T-helper 2 cell (primary cell): ENCODE data around the gene DIPK1A.

Experiments
- DNase-seq, 5 experiments: peaks; one replicate each; pipeline versions ENCODE4 v3.0.0 to v3.0.0-alpha.2; 2012 to 2022

The DIPK1A gene

DNA sequence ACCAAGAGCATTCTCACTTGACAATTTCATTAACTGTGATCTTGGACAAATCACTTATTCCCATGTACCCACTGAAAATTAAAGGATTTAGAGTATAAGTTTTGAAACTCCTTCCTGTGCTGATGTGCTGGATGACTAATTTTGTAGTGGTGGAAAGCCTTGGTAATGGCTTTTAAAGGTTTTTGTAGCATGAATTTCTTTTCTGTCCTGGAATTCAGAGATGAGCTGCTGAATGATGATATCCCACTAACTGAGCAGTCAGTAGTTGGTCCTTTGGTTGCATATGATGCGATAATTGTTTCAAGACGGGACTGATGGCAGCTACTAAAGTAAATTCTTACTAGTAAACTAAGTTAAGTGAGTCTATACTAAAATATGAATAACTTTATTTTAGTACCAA, 124.2 kb downstream of the DIPK1A start:
- no peak for DNase-seq

DNA sequence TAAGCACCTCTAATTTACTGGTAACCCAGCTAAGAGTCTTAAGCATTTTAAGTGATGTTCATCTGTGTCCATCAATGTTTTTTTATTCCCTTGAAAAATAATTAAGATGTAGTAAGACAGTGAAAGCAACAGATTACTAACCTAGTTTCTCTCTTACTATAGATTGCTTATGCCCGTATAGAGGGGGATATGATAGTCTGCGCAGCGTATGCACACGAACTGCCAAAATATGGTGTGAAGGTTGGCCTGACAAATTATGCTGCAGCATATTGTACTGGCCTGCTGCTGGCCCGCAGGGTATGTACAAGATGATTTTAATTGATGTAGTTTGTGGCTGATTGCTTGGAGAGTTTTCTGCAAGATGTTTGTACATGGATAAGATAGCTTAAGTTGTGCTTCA, 126.6 kb downstream of the DIPK1A start:
- peak in 1 of 5 experiments; percentile 55 for DNase-seq

DNA sequence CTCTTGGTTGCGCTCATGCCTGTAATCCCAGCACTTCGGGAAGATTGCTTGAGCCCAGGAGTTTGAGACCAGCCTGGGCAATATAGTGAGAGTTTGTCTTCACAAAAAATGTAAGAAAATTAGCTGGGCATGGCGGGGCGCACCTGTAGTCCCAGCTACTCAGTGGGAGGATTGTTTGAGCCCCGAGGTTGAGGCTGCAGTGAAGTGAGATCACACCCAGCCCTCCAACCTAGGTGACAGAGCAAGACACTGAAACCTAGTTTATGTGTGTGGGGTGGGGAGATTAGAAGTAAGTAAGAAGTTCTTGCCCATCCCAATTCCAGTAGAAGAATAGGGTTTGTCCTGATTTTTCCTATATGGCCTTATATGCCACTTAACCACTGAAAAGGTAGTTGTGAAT, 127.4 kb downstream of the DIPK1A start:
- DNase-seq: peak in 1 of 5 experiments; percentile 32

DNA sequence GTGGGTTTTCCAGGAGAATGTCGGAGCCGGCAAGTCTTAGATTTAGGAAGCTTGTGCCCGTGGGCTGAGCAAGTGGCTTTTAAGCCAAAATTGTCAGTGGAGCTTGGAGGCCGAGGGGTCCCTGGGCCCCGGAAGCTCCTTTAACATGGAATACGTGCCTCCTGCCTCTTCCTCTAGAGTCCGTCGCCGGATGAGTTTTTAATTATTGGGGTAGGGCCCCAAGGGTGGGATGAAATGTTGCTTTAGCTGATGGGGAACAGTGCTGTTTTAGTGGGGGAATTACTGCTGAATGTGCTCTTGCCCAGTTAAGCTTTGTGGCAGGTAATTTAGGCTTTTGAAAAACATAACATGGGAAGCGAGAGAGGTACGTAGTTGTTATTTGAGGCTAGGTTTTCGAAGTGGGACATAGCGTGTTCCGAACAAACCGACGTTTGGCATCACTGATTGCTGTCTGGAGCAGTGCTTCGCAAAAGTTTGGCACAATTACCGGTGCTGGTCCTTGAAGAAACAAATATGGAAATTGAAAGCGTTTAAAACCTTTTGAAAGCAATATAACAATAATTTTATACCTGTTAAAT, 128.6 kb downstream of the DIPK1A start:
- DNase-seq: peak in 1 of 5 experiments; percentile 30

DNA sequence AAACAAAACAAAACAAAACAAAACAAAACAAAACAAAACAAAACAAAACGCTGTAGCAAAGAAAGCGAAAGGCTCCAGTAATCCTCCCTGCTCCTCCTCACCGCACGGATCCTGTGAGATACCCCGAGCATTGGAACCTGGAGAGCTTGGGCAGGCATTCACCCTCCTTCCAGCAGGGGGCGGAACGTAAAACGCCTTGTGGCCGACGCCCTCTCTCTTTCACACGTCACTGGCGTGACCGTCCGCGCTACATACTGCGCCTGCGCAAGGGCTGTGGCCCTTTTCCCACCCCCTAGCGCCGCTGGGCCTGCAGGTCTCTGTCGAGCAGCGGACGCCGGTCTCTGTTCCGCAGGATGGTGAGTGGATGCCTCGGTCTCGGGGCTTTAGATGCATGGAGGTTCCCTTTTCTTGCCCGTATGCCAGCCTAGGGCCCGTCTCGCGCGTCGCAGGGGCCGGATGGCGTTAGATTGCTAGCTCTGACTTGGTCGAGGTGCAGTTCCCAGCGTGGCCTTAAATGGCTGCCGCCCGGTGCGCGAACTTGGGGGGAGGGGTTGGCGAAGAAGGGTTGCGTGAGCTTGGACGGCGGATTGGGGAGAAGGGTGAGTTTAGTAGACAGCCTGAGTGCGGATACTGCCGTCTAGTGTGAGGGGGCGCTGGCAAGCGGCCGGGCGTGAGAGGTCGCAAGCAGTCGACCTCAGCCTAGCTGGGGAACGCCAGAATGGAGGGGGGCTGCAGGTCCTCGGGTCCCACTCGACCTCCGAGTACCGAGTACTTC, 129.3 kb downstream of the DIPK1A start, which contains the start of gene RPL5:
TSS of gene RPL5 (plus strand) at position 279 of the 775 bp plus-strand sequence. CDS start at position 354, 75 bp downstream.
- DNase-seq: peak; percentile 91 to 98 (median 95)

DNA sequence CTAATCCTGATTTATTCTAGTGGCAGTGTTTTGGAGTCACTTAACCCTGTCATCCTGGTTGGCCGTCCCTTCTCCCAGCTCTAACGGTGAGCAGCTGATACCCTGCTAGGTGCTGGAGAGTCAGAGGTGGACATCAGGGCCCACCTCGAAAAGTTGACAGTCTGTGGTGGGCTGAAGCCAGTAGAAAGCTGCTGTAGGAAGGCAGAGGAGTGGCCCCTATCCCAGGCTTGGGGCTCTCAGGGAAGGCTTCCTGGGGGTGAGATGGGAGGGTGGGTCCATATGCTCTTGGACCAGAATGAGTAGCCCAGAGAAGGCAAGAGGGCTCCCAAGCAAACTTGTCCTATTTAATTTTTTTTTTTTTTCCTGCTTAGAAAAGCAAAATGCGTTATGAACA, 129.9 kb downstream of the DIPK1A start:
- DNase-seq: no peak

DNA sequence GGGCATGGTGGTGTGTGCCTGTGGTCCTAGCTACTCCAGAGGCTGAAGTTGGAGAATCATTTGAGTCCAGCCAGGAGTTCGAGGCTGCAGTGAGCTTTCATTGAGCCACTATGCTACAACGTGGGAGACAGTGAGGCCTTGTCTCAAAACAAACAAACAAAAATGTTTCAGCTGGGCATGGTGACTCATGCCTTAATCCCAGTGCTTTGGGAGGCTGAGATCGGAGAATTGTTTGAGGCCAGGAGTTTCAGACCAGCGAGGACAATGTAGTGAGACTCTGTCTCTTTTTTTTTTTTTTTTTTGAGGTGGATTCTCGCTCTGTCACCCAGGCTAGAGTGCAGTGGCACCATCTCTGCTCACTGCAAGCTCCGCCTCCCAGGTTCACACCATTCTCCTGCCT, 134.5 kb downstream of the DIPK1A start:
- no peak for DNase-seq

DNA sequence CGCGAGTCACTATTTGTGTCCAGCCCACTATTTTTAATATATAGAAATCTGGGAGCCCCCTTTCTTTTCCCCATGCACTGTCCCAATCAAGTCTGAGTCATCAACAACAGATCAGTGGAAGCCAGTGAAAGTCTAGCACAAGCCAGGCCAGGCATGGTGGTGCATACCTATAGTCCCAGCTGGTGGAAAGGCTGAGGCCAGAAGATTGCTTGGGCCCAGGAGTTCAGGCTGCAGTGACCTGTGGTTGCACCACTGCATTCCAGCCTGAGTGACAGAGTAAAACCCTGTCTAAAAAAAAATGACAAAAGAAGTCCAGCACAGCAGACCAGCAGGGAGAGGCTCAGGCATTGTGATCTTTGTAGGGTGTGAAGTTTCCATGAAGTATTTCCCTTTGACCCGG, 138.4 kb downstream of the DIPK1A start:
- DNase-seq: no peak

DNA sequence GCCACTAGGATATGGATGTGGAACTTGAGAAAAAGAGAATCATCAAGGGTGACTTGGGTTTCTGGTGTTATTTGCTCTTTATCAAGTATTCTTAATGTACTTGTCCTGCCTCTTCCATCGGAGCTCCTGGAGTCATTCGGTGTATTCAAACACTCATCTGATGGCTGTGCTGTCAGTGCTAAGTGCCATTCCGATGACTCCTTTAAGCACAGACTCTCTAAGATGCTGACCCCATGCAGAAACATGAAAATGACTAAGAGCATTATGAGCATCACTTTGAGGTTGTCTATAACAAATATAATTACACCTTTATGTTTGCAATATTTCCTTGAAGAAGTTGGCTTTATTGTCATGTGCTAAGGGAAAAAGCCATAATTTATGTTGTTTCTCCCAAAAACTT, 140.7 kb downstream of the DIPK1A start:
- no peak for DNase-seq

DNA sequence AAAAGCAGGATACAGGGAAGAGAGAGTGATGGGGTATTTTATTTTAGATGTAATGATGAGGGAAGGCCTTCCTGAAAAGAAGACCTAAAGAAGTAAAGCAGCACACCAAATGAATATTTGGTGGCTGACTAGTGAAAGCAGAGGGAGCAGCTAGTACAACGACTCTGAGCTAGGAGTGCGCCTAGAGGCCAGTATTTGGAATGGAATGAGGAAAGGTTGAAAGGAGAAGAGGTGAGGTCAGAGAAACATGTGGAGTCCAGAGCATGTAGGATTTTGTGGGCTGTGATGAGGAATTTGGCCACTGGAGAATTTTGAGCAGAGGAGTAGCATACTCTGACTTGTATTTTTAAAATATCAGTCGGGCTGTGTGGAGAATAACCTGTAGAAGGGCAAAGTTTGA, 141.2 kb downstream of the DIPK1A start:
- DNase-seq: no peak

DNA sequence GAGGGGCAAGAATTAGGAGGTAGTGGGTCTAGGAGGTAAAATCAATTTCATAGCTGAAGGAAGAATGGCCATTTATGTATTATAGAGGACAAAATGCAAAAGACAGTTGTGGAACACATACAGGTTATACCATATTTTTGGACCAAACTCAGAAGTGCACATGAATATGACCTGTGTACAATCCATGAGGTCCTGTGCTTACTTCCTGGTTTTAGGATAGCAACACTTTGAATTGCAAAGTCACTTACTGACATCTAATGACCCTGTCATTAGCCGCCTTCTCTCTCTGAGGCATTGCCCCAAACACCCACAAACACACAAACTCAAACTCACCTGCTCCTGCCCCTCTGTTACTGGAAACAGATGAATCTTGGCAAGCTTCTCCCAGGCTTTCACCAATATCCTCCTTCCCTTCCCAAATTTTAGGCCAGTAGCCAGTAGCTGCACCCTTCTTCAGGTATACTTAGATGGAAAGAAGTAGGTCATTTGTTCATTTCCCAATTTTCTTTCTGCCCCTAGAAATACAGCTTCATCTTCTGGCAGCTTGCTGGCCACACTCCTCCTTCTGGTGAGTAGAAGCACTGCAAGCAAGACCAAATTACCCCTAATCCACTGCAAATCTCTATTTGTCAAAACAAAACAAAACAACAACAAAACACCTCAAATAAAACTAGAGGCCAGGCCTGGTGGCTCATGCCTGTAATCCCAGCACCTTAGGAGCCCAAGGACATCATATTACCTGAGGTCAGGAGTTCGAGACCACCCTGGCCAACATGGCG, 143.1 kb downstream of the DIPK1A start:
- DNase-seq: peak in 1 of 5 experiments; percentile 50

DNA sequence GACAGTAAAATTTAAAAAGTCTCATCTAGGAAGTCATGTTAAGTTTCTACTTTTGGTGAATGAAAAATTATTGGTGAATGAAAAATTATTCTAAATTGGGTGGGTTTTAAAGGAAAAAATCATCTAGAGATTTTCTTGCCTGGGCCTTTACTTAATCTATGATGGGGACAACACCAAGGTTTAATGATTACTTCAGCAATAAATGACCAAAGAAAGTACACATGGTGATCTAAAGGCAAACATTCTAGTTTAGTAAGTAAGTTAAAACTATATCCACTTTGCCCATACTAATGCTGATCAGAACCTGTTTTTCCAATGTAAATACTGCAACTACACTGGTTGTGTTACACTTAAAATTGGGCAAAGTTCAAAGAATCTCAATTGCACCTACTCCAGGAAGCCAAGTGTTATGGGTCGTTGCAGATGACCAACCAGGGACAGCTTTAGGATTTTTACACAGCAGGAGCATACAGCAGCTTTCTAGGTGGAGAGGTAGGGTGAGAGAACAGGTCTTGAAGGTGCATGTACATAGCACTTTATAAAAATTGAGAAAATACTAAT, 144.0 kb downstream of the DIPK1A start:
- no peak for DNase-seq

DNA sequence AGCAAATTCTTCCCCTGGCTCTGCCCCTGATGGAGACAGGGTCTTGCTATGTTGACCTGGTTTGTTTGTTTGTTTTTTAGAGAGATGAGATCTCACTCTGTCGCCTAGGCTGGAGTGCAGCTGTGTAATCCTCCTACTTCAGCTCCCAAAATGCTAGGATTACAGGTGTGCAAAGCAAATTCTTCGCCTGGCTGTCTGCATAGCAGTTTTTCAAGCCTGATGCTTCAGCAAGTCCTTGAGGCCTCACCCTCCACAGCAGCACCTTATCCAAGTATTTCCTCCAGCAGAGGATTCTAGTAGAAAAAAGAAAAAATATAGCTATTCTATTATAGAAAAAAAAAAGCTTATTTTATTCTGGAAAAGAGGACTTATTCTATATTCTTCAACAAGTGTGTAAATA, 144.5 kb downstream of the DIPK1A start:
- DNase-seq: no peak

DNA sequence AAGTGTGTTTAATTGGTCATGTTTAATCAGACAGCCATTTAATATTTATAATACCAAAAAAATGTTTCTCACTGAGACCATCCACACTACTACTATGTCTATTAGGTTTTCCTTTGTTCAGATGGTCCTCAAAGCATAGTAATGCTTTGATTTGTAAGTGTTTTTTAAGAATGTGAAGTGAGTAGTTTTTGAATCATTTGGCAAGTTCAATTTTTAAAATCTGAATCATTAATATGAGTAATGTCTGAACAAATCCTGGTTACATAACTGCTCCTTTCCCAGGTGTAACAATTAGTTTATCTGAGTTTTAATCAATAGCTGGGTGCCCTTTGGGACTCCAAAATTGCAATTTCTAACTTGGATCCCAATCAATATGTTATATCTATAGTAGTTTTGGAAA, 152.9 kb downstream of the DIPK1A start:
- no peak for DNase-seq

DNA sequence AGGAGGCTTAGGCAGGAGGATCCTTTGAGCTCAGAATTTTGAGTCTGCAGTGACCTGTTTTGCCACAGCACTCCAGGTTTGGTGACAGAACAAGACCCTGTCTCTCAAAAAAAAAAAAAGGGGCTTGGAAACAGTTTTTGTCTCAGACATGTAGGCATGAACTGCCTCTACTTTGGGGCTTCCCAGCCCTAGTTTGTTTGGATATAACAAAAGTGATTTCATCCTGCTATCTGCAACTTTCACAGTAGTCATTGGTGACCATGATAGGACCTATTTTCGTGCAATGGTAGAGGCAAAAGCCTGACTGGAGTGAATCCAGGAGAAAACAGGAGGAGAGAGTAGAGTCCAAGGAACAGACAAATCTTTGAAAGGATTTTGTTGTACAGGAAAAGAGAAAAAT, 156.0 kb downstream of the DIPK1A start:
- no peak for DNase-seq

DNA sequence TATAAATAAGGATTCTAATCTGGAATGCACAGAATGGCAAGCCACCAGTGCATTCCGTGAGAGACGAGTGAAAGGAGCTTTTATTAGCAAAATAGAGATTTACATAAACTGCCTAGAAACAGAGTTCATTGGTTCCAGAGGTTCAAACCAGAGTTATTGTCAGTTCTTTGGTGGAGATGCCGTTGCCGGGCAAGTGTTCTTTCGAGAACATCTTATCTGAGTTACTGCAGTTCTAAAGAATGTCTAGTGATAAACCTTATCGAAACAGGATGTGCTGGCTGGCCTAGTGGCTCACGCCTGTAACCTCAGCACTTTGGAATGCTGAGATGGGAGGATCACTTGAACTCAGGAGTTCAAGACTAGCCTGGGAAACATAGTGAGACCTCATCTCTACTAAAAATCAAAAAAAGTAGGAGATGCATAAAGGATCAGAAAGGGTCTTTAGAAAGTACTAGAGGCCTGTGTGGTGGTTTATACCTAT, 156.5 kb downstream of the DIPK1A start:
- peak in 1 of 5 experiments; percentile 80 for DNase-seq

DNA sequence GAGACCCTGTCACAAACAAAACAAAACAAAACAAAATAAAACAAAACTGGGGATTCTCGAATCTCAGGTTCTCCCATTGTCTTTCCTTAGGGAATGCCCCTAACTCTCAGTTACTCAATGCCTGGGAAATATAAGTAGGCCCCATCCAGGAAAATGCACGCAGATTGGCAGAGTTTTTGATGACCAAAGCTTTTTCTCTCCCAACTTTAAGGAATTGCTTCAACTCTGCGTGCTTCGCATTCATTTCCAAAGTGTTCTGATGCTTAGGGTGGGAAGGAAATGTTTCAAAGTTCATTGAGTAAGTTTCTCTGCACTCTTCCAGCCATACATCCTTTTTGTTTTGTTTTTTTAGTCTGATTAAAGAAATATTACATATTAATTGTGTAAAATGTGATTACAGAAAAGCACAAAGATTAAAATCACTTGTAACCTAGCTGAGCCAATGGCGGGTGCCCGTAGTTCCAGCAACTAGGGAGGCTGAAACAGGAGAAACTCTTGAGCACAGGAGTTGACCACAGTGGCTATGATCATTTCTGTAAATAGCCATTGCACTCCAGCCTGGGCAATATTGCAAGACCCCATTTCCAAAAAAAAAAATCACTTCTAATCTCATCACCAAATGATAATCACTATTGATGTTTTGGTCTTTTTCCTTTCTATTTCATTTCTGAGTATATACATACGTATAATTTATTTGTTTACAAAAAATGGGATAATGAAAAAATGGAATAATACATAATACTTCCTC, 157.9 kb downstream of the DIPK1A start:
- no peak for DNase-seq

DNA sequence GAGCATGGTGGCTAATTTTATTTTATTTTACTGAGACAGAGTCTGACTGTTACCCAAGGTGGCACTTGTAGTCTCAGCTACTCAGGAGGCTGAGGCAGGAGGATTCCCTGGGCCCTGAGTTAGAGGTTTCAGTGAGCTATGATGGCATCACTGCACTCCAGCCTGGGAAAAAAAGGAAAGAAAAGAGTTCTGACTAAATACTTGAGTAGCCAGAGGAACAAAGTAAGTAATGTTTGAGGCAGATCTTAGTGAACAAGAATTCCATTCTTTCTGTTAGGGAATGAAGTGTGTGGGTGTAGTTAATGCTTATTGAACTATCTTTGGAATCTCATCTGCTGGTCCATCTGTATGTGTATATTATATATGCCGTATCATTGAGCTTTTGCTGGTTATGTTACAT, 163.3 kb downstream of the DIPK1A start:
- no peak for DNase-seq

DNA sequence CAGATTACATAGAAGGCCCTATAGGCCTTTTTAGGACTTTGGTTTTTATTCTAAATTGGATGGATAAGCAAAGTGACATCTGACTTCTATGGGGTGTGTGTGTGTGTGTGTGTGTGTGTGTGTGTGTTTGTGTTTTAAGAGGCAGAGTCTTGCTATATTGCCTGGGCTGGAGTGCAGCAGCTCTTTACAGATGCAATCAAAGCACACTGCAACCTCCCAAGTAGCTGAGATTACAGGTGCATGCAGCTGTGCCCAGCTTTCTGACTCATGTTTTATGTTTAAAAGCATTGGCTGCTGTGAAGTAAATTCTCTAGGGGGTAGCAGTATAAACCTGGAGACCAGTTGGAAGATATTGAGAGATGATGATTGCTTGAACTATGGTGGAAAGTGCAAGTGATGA, 164.0 kb downstream of the DIPK1A start:
- DNase-seq: no peak

DNA sequence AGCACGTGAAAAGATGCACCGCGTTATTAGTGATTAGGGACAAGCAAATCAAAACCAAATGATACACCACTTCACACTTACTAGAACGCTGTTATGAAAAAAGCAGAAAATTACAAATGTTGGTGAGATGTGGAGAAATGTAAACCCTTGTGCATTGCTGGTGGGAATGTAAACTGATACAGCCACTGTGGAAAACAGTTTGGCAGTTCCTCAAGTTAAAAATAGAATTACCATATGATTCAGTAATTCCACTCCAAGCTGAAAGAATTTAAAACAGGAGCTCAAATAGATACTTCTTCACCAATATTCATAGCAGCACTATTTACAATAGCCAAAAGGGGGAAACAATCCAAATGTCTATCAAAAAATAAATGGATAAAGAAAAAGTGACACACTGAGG, 166.1 kb downstream of the DIPK1A start:
- DNase-seq: no peak

DNA sequence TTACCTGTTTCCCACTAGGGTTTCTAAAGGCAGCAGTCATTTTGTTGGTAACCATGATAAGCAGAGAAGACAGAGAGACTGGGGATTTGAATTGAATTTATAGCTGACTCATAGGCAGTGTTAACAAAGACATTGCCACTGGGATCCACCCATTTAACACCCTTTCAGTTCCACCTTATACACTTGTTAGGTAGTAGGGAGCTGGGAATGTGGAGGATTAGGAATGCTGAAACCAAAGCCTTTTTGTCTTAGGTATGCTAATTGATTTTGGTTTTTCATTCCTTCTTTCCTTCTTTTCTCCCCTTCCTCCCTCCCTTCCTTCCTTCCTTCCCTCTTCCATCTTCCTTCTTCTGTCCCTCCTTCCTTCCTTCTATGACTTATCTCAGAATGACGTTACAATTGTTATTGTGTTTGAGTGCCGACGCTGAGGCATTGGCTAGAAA, 168.9 kb downstream of the DIPK1A start:
- DNase-seq: no peak
